ENCODE results near the gene MYLK2. TPM values are rescaled to one million over a fixed set of nuclear protein-coding genes. Genes with fewer than 3 reads are reported as not detected.

Gene MYLK2
- total and polyA plus RNA-seq, 3 donors from 2014 or later: 1.2 to 1.6 (median 1.3) TPM

GRCh38 chr20:31862157-31862470 lies 43.0 kb downstream of the MYLK2 start:
- Histone ChIP-seq H3K36me3 (ENCODE audit: low read depth, missing control alignments) (no peaks in the 10 kb centered on the region), H3K27ac (no peak overlapping the region), H3K27me3 (no peaks in the 10 kb centered on the region), H3K9me3 (no peaks in the 10 kb centered on the region), H3K4me1 (peaks cover 21% of the 10 kb centered on the region), H3K4me3 (peak overlapping the region in 1 of 2 donors; percentile 64)
- intact Hi-C loops (cut with DNase I; ENCODE audit: low total_unique reads): no loop called here
- WGBS, 2 donors: 53 to 54% methylated on average over 5 of the region's 5 CpGs
- TF ChIP-seq POLR2A (IDR thresholded peaks at IDR 0.05) (no peak), CTCF (IDR thresholded peaks at IDR 0.05) (no peak)
- DNase-seq: no peak

GRCh38 chr20:31862506-31862905 lies 43.4 kb downstream of the MYLK2 start:
- intact Hi-C loops (cut with DNase I; ENCODE audit: low total_unique reads): no loop called here
- DNase-seq: no peak
- H3K9me3 ChIP-seq: no peaks in the 10 kb centered on the region
- WGBS, 2 donors: 66 to 69% methylated on average over 8 of the region's 8 CpGs
- no peaks in the 10 kb centered on the region for H3K27me3 ChIP-seq
- no peak overlapping the region for H3K27ac ChIP-seq
- no peaks in the 10 kb centered on the region for H3K36me3 ChIP-seq (ENCODE audit: low read depth, missing control alignments)
- peaks cover 21% of the 10 kb centered on the region for H3K4me1 ChIP-seq
- TF ChIP-seq POLR2A (IDR thresholded peaks at IDR 0.05) (no peak), CTCF (IDR thresholded peaks at IDR 0.05) (no peak)
- no peak overlapping the region for H3K4me3 ChIP-seq

GRCh38 chr20:31863296-31864085 lies 44.3 kb downstream of the MYLK2 start:
- Histone ChIP-seq H3K4me1 (peaks cover 21% of the 10 kb centered on the region), H3K36me3 (ENCODE audit: low read depth, missing control alignments) (no peaks in the 10 kb centered on the region), H3K4me3 (no peak overlapping the region), H3K27ac (no peak overlapping the region), H3K27me3 (no peaks in the 10 kb centered on the region), H3K9me3 (no peaks in the 10 kb centered on the region)
- intact Hi-C loops (cut with DNase I; ENCODE audit: low total_unique reads): no loop called here
- no peak for DNase-seq
- TF ChIP-seq POLR2A (IDR thresholded peaks at IDR 0.05) (no peak), CTCF (IDR thresholded peaks at IDR 0.05) (no peak)
- WGBS, 2 donors: 73 to 91% methylated on average over 9 of the region's 9 CpGs

- WGBS, 2 donors: 59 to 77% methylated on average over 9 to 12 of the region's 12 CpGs
- H3K27ac ChIP-seq: peak overlapping the region in 1 of 2 donors; percentile 22
- no peak for DNase-seq
Observed at GRCh38 chr20:31864521-31865400, 45.6 kb downstream of the MYLK2 start.

More at GRCh38 chr20:31864521-31865400, 45.6 kb downstream of the MYLK2 start:
- peaks cover 33% of the 10 kb centered on the region for H3K4me1 ChIP-seq
- H3K27me3 ChIP-seq: no peaks in the 10 kb centered on the region
- no peaks in the 10 kb centered on the region for H3K9me3 ChIP-seq
- no peaks in the 10 kb centered on the region for H3K36me3 ChIP-seq (ENCODE audit: low read depth, missing control alignments)
- TF ChIP-seq POLR2A (IDR thresholded peaks at IDR 0.05) (no peak), CTCF (IDR thresholded peaks at IDR 0.05) (no peak)
- intact Hi-C loops (cut with DNase I; ENCODE audit: low total_unique reads): loop anchor here (5.0 kb wide), 1 partner anchor 88 kb away; the partner anchor contains the start of gene PDRG1
- no peak overlapping the region for H3K4me3 ChIP-seq
